Cerebellar nuclear complex (tissue), 1 donor: ENCODE measurements around the gene EXOC4.
"Not testable (repeated sequence)": the region's sequence is repeated elsewhere in the genome, so short reads cannot be mapped to it uniquely, and the experiment has no call there.

Source experiments
- DNase-seq, 2 experiments: peaks; one replicate each; lab custom pipeline; 2025; lab: John Stamatoyannopoulos, UW

The EXOC4 gene

GRCh38 chr7:133275446-133276095 lies 22.7 kb downstream of the EXOC4 start:
- no peak for DNase-seq

GRCh38 chr7:133278975-133279374 lies 26.1 kb downstream of the EXOC4 start:
- not testable (repeated sequence) for DNase-seq

- no peak for DNase-seq
These were observed 29.2 kb downstream of the EXOC4 start for GRCh38 chr7:133282094-133282493.

- DNase-seq, result no peak
These were observed 31.2 kb downstream of the EXOC4 start for GRCh38 chr7:133284092-133284491.

GRCh38 chr7:133288970-133289369 lies 36.1 kb downstream of the EXOC4 start:
- no peak for DNase-seq

- DNase-seq, result no peak
These were observed 37.2 kb downstream of the EXOC4 start for GRCh38 chr7:133290041-133290440.

- DNase-seq, result no peak
These were observed 37.9 kb downstream of the EXOC4 start for GRCh38 chr7:133290676-133291333.

- no peak for DNase-seq
These were observed 39.8 kb downstream of the EXOC4 start for GRCh38 chr7:133292631-133293030.

- no peak for DNase-seq
These were observed 40.7 kb downstream of the EXOC4 start for GRCh38 chr7:133293384-133294160.

GRCh38 chr7:133294234-133294633 lies 41.4 kb downstream of the EXOC4 start:
- no peak for DNase-seq

GRCh38 chr7:133295484-133295883 lies 42.6 kb downstream of the EXOC4 start:
- no peak for DNase-seq

- no peak for DNase-seq
These were observed 44.2 kb downstream of the EXOC4 start for GRCh38 chr7:133297093-133297492.

GRCh38 chr7:133298080-133298479 lies 45.2 kb downstream of the EXOC4 start:
- DNase-seq, result no peak

GRCh38 chr7:133299676-133300075 lies 46.8 kb downstream of the EXOC4 start:
- DNase-seq, result no peak

GRCh38 chr7:133300088-133300487 lies 47.2 kb downstream of the EXOC4 start:
- no peak for DNase-seq

GRCh38 chr7:133300811-133301210 lies 47.9 kb downstream of the EXOC4 start:
- no peak for DNase-seq

- no peak for DNase-seq
These were observed 48.6 kb downstream of the EXOC4 start for GRCh38 chr7:133301444-133301843.

GRCh38 chr7:133303372-133303771 lies 50.5 kb downstream of the EXOC4 start:
- no peak for DNase-seq

- DNase-seq, result no peak
These were observed 51.1 kb downstream of the EXOC4 start for GRCh38 chr7:133303931-133304330.

GRCh38 chr7:133309333-133309732 lies 56.5 kb downstream of the EXOC4 start:
- DNase-seq, result no peak

- DNase-seq, result no peak
These were observed 57.5 kb downstream of the EXOC4 start for GRCh38 chr7:133310232-133310862.

GRCh38 chr7:133313575-133313974 lies 60.7 kb downstream of the EXOC4 start:
- no peak for DNase-seq

GRCh38 chr7:133314084-133314483 lies 61.2 kb downstream of the EXOC4 start:
- DNase-seq, result no peak
